ENCODE data around the gene DAB1. TPM values are rescaled to one million over a fixed set of nuclear protein-coding genes. Genes with fewer than 3 reads are reported as not detected.

DAB1 gene
- total RNA-seq, 1 donor from 2014 or later = not detected

DNA sequence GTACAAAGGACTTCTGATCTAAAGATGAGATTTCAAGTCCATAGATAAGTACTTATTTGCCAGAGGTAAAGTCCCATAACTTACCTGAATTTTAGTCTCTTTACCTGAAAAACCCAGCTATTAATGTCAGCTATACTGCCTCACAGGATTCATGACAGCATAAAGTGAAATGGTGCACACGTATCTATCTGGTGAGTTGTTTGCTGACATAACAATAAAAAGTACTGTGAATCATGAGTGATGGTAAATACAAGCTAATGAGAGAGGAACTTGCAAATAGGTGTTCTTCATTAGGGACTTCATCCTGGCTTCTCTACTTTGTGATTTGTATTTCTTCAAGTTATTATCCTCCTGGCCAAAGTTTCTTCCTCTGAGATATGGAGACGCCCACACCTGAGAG, 233.0 kb downstream of the DAB1 start:
- no peak overlapping the region for H3K4me3 ChIP-seq (ENCODE audit: low read depth, low read length)
- TF ChIP-seq, protein P1, sequence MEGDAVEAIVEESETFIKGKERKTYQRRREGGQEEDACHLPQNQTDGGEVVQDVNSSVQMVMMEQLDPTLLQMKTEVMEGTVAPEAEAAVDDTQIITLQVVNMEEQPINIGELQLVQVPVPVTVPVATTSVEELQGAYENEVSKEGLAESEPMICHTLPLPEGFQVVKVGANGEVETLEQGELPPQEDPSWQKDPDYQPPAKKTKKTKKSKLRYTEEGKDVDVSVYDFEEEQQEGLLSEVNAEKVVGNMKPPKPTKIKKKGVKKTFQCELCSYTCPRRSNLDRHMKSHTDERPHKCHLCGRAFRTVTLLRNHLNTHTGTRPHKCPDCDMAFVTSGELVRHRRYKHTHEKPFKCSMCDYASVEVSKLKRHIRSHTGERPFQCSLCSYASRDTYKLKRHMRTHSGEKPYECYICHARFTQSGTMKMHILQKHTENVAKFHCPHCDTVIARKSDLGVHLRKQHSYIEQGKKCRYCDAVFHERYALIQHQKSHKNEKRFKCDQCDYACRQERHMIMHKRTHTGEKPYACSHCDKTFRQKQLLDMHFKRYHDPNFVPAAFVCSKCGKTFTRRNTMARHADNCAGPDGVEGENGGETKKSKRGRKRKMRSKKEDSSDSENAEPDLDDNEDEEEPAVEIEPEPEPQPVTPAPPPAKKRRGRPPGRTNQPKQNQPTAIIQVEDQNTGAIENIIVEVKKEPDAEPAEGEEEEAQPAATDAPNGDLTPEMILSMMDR (conservative IDR thresholded peaks at IDR 0.05; ENCODE audit: low read depth, low read length) = no peak
- no peak for DNase-seq (ENCODE audit: low read depth)

DNA sequence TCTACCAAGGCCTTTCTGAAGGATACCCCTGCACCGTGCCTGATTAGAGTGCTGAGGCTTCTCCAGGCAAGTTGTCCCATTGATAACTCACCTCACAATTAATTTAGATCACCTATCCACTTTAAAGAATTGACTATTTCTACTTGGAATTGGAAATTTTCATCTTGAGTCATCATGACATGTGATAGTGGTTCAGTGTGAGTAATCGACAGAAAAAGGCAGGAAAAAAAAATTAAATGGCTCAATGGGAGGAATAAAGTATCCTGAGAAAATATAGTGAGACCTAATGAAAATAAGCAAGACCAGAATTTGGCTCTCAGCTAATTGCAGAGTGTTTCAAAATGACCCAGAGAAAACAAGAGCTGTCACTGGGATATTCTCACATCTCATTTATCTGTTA, 235.7 kb downstream of the DAB1 start:
- TF ChIP-seq, protein P1 (conservative IDR thresholded peaks at IDR 0.05; ENCODE audit: low read depth, low read length) = no peak
- H3K4me3 ChIP-seq (ENCODE audit: low read depth, low read length) = no peak overlapping the region
- peak; percentile 42 for DNase-seq (ENCODE audit: low read depth)

DNA sequence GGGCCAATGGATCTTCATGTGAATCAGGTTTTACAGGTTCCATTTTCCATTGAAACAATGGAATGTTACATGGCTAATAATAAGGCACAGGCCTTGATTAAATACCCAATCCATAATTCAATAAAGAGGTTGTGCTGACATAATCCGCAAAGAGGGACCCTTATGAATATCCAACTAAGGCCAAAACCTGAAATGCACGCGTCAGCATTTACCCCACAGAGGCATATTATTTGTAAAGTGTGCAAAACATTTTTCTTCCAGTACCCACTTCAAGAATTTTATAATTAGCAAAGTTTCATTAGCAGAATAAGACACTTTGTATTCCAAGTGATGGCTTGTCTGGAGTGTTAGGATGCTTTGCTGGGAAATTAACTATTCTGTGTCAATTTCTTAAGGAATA, 237.4 kb downstream of the DAB1 start:
- no peak for DNase-seq (ENCODE audit: low read depth)
- TF ChIP-seq, protein P1 (conservative IDR thresholded peaks at IDR 0.05; ENCODE audit: low read depth, low read length) = no peak

DNA sequence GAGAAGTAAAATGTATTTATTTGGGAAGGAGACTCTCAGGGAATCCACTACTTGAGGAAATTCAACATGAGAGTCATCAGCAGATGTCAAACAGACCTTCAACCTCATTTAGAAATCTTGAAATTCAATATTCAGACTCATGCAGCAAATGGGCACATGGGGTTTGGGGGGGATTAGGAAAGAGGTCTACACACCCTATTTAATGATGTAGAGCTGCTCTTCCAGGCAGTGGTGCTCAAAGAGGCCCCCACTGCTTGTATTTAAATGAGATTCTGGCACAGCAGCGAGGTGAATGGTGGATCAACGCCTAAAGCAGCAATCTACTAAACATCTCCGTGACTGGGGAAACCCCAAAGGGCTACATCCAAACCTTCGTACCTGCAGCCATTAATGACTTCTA, 244.9 kb downstream of the DAB1 start:
- no peak for DNase-seq (ENCODE audit: low read depth)
- TF ChIP-seq, protein P1 (conservative IDR thresholded peaks at IDR 0.05; ENCODE audit: low read depth, low read length) = no peak
- no peak overlapping the region for H3K4me3 ChIP-seq (ENCODE audit: low read depth, low read length)

More for the DNA sequence above, 237.4 kb downstream of the DAB1 start:
- no peak overlapping the region for H3K4me3 ChIP-seq (ENCODE audit: low read depth, low read length)

DNA sequence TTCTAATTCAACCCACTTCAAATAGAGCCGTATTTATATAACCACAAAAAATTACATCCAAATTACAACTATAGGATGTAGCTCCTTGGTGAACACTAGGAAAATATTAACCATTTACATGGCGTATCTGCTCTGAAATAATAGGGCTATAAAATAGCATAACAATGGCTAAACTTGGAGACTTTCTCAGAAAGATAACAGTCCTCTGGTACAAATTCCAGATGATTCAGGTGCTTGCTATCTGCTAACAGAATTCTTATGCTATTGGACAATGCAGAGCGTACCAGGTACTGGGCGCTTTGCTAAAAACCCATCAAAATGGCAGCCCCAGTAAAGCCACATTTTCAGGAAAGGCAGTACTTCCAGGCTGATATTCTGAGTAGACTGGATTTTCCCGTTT, 248.4 kb downstream of the DAB1 start:
- H3K4me3 ChIP-seq (ENCODE audit: low read depth, low read length) = no peak overlapping the region
- no peak for DNase-seq (ENCODE audit: low read depth)
- TF ChIP-seq, protein P1 (conservative IDR thresholded peaks at IDR 0.05; ENCODE audit: low read depth, low read length) = no peak

DNA sequence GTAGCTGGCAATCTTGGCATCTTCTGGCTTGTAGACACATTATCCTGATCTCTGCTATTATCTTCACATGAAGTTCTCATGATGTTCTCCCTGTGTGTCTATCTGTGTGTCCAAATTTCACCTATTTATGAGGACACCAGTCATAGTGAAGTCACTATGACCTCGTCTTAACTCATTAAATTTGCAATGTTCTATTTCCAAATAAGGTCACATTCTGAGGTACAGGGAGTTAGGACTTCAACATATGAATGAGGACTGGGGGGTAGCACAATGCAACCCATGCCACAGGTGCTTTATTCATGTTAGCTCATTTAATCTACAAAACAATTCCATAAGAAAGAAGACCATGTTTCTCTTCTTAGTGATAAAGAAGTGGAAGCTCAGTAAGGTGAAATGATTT, 251.8 kb downstream of the DAB1 start:
- no peak overlapping the region for H3K4me3 ChIP-seq (ENCODE audit: low read depth, low read length)
- TF ChIP-seq, protein P1 (conservative IDR thresholded peaks at IDR 0.05; ENCODE audit: low read depth, low read length) = no peak
- no peak for DNase-seq (ENCODE audit: low read depth)

DNA sequence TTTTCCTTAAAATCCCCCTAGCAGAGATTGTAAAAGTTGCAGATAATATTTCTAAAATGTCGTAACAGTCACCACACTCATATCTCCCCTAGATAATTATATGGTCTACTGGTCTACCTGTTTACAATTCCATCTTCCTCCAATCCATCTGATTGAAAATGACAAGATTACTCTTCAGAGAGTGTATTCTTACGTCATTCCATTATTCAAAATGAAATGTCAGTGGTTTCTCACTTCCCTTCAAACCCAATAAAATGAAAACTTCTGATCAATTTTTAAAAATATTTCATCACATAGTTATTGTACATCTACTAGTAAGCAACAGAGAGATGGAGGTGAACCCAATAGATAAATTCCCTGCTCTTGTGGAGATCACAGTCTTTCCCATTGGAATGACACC, 255.9 kb downstream of the DAB1 start:
- no peak for DNase-seq (ENCODE audit: low read depth)
- TF ChIP-seq, protein P1 (conservative IDR thresholded peaks at IDR 0.05; ENCODE audit: low read depth, low read length) = no peak

More for the DNA sequence above, 255.9 kb downstream of the DAB1 start:
- H3K4me3 ChIP-seq (ENCODE audit: low read depth, low read length) = no peak overlapping the region

Measured in epithelial cell of proximal tubule (primary cell).